BJ (cell line): Measurements from ENCODE around the gene EDA. TPM values are rescaled to one million over a fixed set of nuclear protein-coding genes. Genes with fewer than 3 reads are reported as not detected.

ENCODE experiments used
- CTCF ChIA-PET: fragments of 350-600 bp; formaldehyde crosslinking; extraction: SDS; loops from one replicate; lab custom pipeline; 2021; ENCODE audit warnings: antibody characterized with exemption, inconsistent platforms; lab: Yijun Ruan, JAX
- POLR2A ChIA-PET: fragments of 300-600 bp; sonication (Branson Sonifier 250); formaldehyde crosslinking; extraction: SDS; loops from one replicate; lab custom pipeline; 2021; ENCODE audit warnings: antibody characterized with exemption; lab: Charles Lee
- DNase-seq: peaks from one replicate; pipeline ENCODE4 v3.0.0-alpha.2; 2011; ENCODE audit warnings: low read depth
- H3K27me3 ChIP-seq: 2 replicates; pipeline ENCODE4 v1.6.0; 2011; ENCODE audit warnings: low read length; ENCODE audit not compliant: control insufficient read depth, insufficient read depth
- H3K36me3 ChIP-seq: 2 replicates; pipeline ENCODE4 v1.5.1; 2011; ENCODE audit warnings: low read length; ENCODE audit not compliant: control insufficient read depth, insufficient read depth
- H3K4me3 ChIP-seq: 2 replicates; pipeline ENCODE4 v1.5.1; 2011; ENCODE audit warnings: low read depth, mild to moderate bottlenecking, control low read depth, low read length
- CTCF ChIP-seq: IDR thresholded peaks from 2 replicates; pipeline ENCODE4 v1.5.1; 2011; ENCODE audit warnings: low read depth, mild to moderate bottlenecking, control low read depth, inconsistent platforms, low read length, moderate library complexity; ENCODE audit not compliant: insufficient read depth
- polyA plus RNA-seq: library from polyadenylated mRNA; depleted of rRNA; stranded (reverse); fragments of >200 nt; gene quantifications from 2 replicates; pipeline ENCODE4 v1.2.3, GENCODE V29; 2011

The EDA gene
- polyA plus RNA-seq, 1 experiment = 0.06 TPM

GRCh38 chrX:70025464-70025863 lies 409.6 kb downstream of the EDA start:
- POLR2A ChIA-PET = no interaction called here
- Histone ChIP-seq H3K27me3 (no peaks in the 10 kb centered on the region), H3K4me3 (no peak overlapping the region), H3K36me3 (no peaks in the 10 kb centered on the region)
- TF ChIP-seq CTCF = no peak
- CTCF ChIA-PET = interaction anchor here (0.9 kb wide), 1 partner anchor 22 kb away, joined by 3 read pairs; no protein-coding TSS in a partner anchor
- no peak for DNase-seq

GRCh38 chrX:70026112-70026850 lies 410.4 kb downstream of the EDA start:
- no peak for DNase-seq
- CTCF ChIA-PET = interaction anchor here (1.1 kb wide), 1 partner anchor 71 kb away, joined by 3 read pairs; no protein-coding TSS in a partner anchor

GRCh38 chrX:70026851-70027200 lies 410.9 kb downstream of the EDA start:
- Histone ChIP-seq H3K36me3 (no peaks in the 10 kb centered on the region), H3K4me3 (no peak overlapping the region), H3K27me3 (no peaks in the 10 kb centered on the region)
- POLR2A ChIA-PET = no interaction called here
- no peak for TF ChIP-seq CTCF
- CTCF ChIA-PET = interaction anchor here (1.1 kb wide), 1 partner anchor 70 kb away, joined by 3 read pairs; no protein-coding TSS in a partner anchor
- DNase-seq = no peak

More at GRCh38 chrX:70026112-70026850, 410.4 kb downstream of the EDA start:
- no peak for TF ChIP-seq CTCF
- no peak overlapping the region for H3K4me3 ChIP-seq
- H3K27me3 ChIP-seq = no peaks in the 10 kb centered on the region
- no peaks in the 10 kb centered on the region for H3K36me3 ChIP-seq
- POLR2A ChIA-PET = no interaction called here

- CTCF ChIA-PET = interaction anchor here (0.7 to 2.8 kb wide), 10 partner anchors 9 to 1205 kb away, joined by 3 to 28 read pairs (median 4); partner anchors contain the start of gene IGBP1
- POLR2A ChIA-PET = interaction anchor here (0.6 kb wide), 1 partner anchor 482 kb away, joined by 6 read pairs; no protein-coding TSS in a partner anchor
- DNase-seq = no peak
- H3K4me3 ChIP-seq = no peak overlapping the region
- no peak for TF ChIP-seq CTCF
- no peaks in the 10 kb centered on the region for H3K36me3 ChIP-seq
- no peaks in the 10 kb centered on the region for H3K27me3 ChIP-seq
Observed at GRCh38 chrX:70029863-70030262, 413.9 kb downstream of the EDA start.

GRCh38 chrX:70030301-70030767 lies 414.4 kb downstream of the EDA start:
- peak; percentile 68 for TF ChIP-seq CTCF
- POLR2A ChIA-PET = interaction anchor here (0.6 kb wide), 1 partner anchor 483 kb away, joined by 6 read pairs; no protein-coding TSS in a partner anchor
- CTCF ChIA-PET = interaction anchor here (0.7 to 2.8 kb wide), 12 partner anchors 9 to 1208 kb away, joined by 3 to 28 read pairs (median 4); partner anchors contain the start of gene IGBP1
- Histone ChIP-seq H3K27me3 (no peaks in the 10 kb centered on the region), H3K4me3 (no peak overlapping the region), H3K36me3 (no peaks in the 10 kb centered on the region)
- DNase-seq = no peak
